Mesangial cell (primary cell): ENCODE results near the gene ZNF787. TPM values are rescaled to one million over a fixed set of nuclear protein-coding genes. Genes with fewer than 3 reads are reported as not detected.

Experiments
- total RNA-seq: library from RNA; depleted of rRNA; stranded (reverse); fragments of >200 nt; gene quantifications from 2 replicates; pipeline ENCODE4 v1.2.3, GENCODE V29; 2015

Gene ZNF787
- 28.5 and 36.5 TPM in 2 replicates for total RNA-seq

GRCh38 chr19:56121180-56122167, at the start of gene ZNF787:
TSS of gene ZNF787 (minus strand) at chr19:56121295. CDS start at chr19:56103217, 18,078 bp downstream.

GRCh38 chr19:56140583-56141416, 19.7 kb upstream of the ZNF787 start, which contains the start of gene ZNF444:
TSS of gene ZNF444 (plus strand) at chr19:56141287. CDS start at chr19:56146912, 5,625 bp downstream.

Other genes with a start within 250 kb of the ZNF787 start
- gene NLRP13, start 189.0 kb downstream of the ZNF787 start, total RNA-seq, result not detected in 2 replicates
- gene NLRP8, start 173.5 kb downstream of the ZNF787 start, total RNA-seq, result not detected in 2 replicates
- gene NLRP5, start 134.5 kb downstream of the ZNF787 start, total RNA-seq, result not detected in 2 replicates
- gene ZNF444, start 20.0 kb upstream of the ZNF787 start, total RNA-seq, result 21.8 and 26.1 TPM in 2 replicates
- gene GALP, start 54.7 kb upstream of the ZNF787 start, total RNA-seq, result not detected in 2 replicates
- gene ZSCAN5B, start 76.5 kb upstream of the ZNF787 start, total RNA-seq, result not detected in 2 replicates
- gene ZSCAN5C, start 81.0 kb upstream of the ZNF787 start, total RNA-seq, result not detected in 2 replicates
- gene EDDM13, start 151.5 kb upstream of the ZNF787 start, total RNA-seq, result not detected in 2 replicates
- 2.0 and 2.8 TPM in 2 replicates for gene ZSCAN5A, start 193.5 kb upstream of the ZNF787 start, total RNA-seq